DMS114 treated with DMSO at 0.1 percent for 48 hours (cell line): ENCODE data around the gene MRM3.
"Not testable (repeated sequence)": the region's sequence is repeated elsewhere in the genome, so short reads cannot be mapped to it uniquely, and the experiment has no call there.

Source experiments
- DNase-seq: peaks from one replicate; lab custom pipeline; 2025; ENCODE audit not compliant: unreplicated experiment; lab: John Stamatoyannopoulos, UW

The MRM3 gene

GRCh38 chr17:752620-753219, 29.4 kb upstream of the MRM3 start:
- no peak for DNase-seq

GRCh38 chr17:753418-753817, 28.7 kb upstream of the MRM3 start:
- no peak for DNase-seq

- DNase-seq, result not testable (repeated sequence)
These were observed 26.7 kb upstream of the MRM3 start for GRCh38 chr17:755319-755961.

- not testable (repeated sequence) for DNase-seq
These were observed 26.1 kb upstream of the MRM3 start for GRCh38 chr17:756010-756567.

GRCh38 chr17:759964-760363, 22.2 kb upstream of the MRM3 start:
- DNase-seq, result no peak

GRCh38 chr17:760371-760770, 21.8 kb upstream of the MRM3 start:
- DNase-seq, result no peak

GRCh38 chr17:767076-767475, 15.1 kb upstream of the MRM3 start:
- DNase-seq, result no peak

- no peak for DNase-seq
These were observed 9.1 kb upstream of the MRM3 start for GRCh38 chr17:773016-773415.

- no peak for DNase-seq
These were observed 8.5 kb upstream of the MRM3 start for GRCh38 chr17:773467-774312.

GRCh38 chr17:774313-774584, 7.9 kb upstream of the MRM3 start:
- DNase-seq, result no peak

- DNase-seq, result no peak
These were observed 4.1 kb upstream of the MRM3 start for GRCh38 chr17:778096-778495.

GRCh38 chr17:784143-784542, 2.0 kb downstream of the MRM3 start:
- no peak for DNase-seq

- DNase-seq, result not testable (repeated sequence)
These were observed 3.7 kb downstream of the MRM3 start for GRCh38 chr17:785901-786300.

GRCh38 chr17:787641-788221, 5.6 kb downstream of the MRM3 start:
- DNase-seq, result no peak

- no peak for DNase-seq
These were observed 6.4 kb downstream of the MRM3 start for GRCh38 chr17:788551-788950.

- DNase-seq, result no peak
These were observed 7.1 kb downstream of the MRM3 start for GRCh38 chr17:789160-789840.

GRCh38 chr17:789931-790873, 8.0 kb downstream of the MRM3 start:
- DNase-seq, result not testable (repeated sequence)

- not testable (repeated sequence) for DNase-seq
These were observed 8.7 kb downstream of the MRM3 start for GRCh38 chr17:790874-791247.

- no peak for DNase-seq
These were observed 9.7 kb downstream of the MRM3 start for GRCh38 chr17:791829-792228.

GRCh38 chr17:792277-792676, 10.1 kb downstream of the MRM3 start:
- peak; percentile 9 for DNase-seq
